ENCODE data around the gene EFNA5.

- TF ChIP-seq FOXM1 (IDR thresholded peaks at IDR 0.05; ENCODE audit: low read depth, low read length), result no peak
- no peak for TF ChIP-seq POLR2A (IDR thresholded peaks at IDR 0.05; ENCODE audit: low read depth, low read length)
- TF ChIP-seq CTCF (IDR thresholded peaks at IDR 0.05 in 2 of 3, conservative IDR thresholded peaks at IDR 0.05 in 1 of 3; ENCODE audit: control insufficient read depth in 2 of 3, extremely low read depth in 1 of 3, insufficient read depth in 1 of 3, low read depth in 3 of 3, low read length in 3 of 3), result no peak
- TF ChIP-seq ZNF687 (IDR thresholded peaks at IDR 0.05), result no peak
- no peak for TF ChIP-seq ETV6 (conservative IDR thresholded peaks at IDR 0.05 in 1 of 2, IDR thresholded peaks at IDR 0.05 in 1 of 2; ENCODE audit: borderline replicate concordance in 1 of 2, low read depth in 1 of 2)
- TF ChIP-seq ATF7 (IDR thresholded peaks at IDR 0.05; ENCODE audit: low read depth), result no peak
- TF ChIP-seq NRF1 (conservative IDR thresholded peaks at IDR 0.05; ENCODE audit: low read depth, low read length), result no peak
Observed at GRCh38 chr5:107640568-107640967, 30.2 kb downstream of the EFNA5 start.
